Tibial nerve (tissue), 4 donors: ENCODE measurements around the gene MESP2. TPM values are rescaled to one million over a fixed set of nuclear protein-coding genes. Genes with fewer than 3 reads are reported as not detected.

Experiments used
- DNase-seq, 2 donors: peaks; one replicate each; pipeline ENCODE4 v3.0.0-alpha.2; 2019; ENCODE audit warnings: low spot score in 2 of 2
- H3K27ac ChIP-seq, 4 donors: fragments of 200-600 bp; sonication (generic) in 3 of 4; one replicate each; pipeline ENCODE4 v1.5.1; 2017 to 2019; ENCODE audit warnings: mild to moderate bottlenecking in 1 of 4
- H3K27me3 ChIP-seq, 2 donors: fragments of 200-600 bp; sonication (generic) in 1 of 2; one replicate each; pipeline versions ENCODE4 v1.5.1 to v1.6.0; 2017 to 2019
- H3K36me3 ChIP-seq, 3 donors: fragments of 200-600 bp; sonication (generic); one replicate each; pipeline ENCODE4 v1.5.1; 2018 to 2019
- H3K4me1 ChIP-seq, 4 donors: fragments of 200-600 bp; sonication (generic) in 3 of 4; one replicate each; pipeline ENCODE4 v1.5.1; 2017 to 2019
- H3K4me3 ChIP-seq, 4 donors: fragments of 200-600 bp; sonication (generic) in 3 of 4; one replicate each; pipeline ENCODE4 v1.5.1; 2017 to 2019; ENCODE audit warnings: mild to moderate bottlenecking in 1 of 4, moderate library complexity in 1 of 4
- H3K9me3 ChIP-seq, 4 donors: fragments of 200-600 bp; sonication (generic) in 3 of 4; one replicate each; pipeline ENCODE4 v1.5.1; 2017 to 2019
- EP300 ChIP-seq, 2 donors: sonication (generic); formaldehyde crosslinking; IDR thresholded peaks; one replicate each; pipeline ENCODE4 v1.6.1; 2017; ENCODE audit warnings: antibody characterized with exemption in 2 of 2, mild to moderate bottlenecking in 1 of 2
- POLR2A ChIP-seq, 2 donors: fragments of 450-650 bp; IDR thresholded peaks; one replicate each; pipeline ENCODE4 v1.6.1; 2017; ENCODE audit warnings: antibody characterized with exemption in 2 of 2, mild to moderate bottlenecking in 2 of 2, moderate library complexity in 2 of 2
- WGBS, 2 donors: methylation state at CpG; one replicate each; pipeline ENCODE4 v1.1.5; 2018; 5-methylcytosine and 5-hydroxymethylcytosine counted together
- total RNA-seq, 4 donors: library from RNA; depleted of rRNA; stranded (reverse); fragments of >200 nt; gene quantifications; one replicate each; pipeline ENCODE4 v1.1.0, GENCODE V29; 2016
- TF ChIP-seq, protein P1 (sequence below), 5 experiments: fragments of 200-600 bp in 3 of 5; fragments of 450-650 bp in 2 of 5; sonication (generic) in 3 of 5; IDR thresholded peaks; one replicate each; pipeline ENCODE4 v1.5.1; 2016 to 2019; ENCODE audit warnings: antibody characterized with exemption in 5 of 5, mild to moderate bottlenecking in 3 of 5, moderate library complexity in 2 of 5

The MESP2 gene
- total RNA-seq, 4 donors from 2014 or later, result 1.5 TPM; not detected in 3

DNA sequence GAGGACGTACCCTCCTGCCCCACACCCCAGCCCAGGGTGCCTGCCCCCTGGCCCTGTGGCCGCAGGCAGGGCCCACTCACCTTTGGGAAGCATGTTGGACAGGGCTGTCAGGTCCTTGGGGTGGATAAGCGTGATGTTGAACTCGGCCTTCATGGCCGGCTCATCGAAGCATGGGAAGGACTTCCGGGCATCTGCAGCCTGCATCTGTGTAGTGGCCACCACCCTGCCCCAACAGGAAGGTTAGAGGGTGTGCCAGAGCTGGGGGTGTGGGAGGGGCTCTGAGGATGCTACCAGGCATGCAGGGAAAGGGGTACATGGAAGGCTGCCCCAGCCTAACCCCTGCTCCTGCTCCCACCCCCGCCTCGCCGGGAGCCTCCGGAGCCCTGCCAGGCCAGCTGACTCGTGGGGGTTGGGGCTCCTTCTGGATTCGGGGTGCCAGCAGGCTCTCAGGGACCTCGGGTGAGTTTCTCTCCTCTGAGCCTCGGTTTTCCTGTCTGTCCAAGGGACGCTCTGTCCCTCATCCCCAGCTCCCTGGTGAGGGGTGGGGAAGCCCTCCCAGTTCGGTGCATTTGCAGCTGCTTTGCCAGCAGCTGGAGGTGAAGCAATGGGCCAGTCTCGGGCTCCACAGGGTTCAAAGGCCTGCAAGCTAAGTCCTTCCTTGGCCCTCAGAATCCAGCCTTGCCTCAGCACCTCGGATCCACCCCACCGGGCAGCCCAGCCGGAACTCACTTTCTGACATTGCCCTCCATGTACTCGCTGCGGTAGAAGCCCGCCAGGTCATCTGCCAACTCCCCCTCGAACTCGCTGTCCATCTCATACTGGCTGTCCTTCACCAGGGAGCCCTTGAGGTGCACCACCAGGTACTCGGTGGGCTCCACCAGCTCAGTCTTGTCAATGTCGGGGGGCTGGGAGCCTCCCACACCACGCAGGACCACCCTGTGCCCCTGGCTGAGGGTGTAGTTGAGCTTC, 29.4 kb downstream of the MESP2 start:
- 86 to 91% methylated on average over 15 to 27 of the region's 29 CpGs for WGBS, 2 donors
- no peaks in the 10 kb centered on the region for H3K27me3 ChIP-seq
- TF ChIP-seq, protein P1, sequence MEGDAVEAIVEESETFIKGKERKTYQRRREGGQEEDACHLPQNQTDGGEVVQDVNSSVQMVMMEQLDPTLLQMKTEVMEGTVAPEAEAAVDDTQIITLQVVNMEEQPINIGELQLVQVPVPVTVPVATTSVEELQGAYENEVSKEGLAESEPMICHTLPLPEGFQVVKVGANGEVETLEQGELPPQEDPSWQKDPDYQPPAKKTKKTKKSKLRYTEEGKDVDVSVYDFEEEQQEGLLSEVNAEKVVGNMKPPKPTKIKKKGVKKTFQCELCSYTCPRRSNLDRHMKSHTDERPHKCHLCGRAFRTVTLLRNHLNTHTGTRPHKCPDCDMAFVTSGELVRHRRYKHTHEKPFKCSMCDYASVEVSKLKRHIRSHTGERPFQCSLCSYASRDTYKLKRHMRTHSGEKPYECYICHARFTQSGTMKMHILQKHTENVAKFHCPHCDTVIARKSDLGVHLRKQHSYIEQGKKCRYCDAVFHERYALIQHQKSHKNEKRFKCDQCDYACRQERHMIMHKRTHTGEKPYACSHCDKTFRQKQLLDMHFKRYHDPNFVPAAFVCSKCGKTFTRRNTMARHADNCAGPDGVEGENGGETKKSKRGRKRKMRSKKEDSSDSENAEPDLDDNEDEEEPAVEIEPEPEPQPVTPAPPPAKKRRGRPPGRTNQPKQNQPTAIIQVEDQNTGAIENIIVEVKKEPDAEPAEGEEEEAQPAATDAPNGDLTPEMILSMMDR (IDR thresholded peaks at IDR 0.05), result no peak
- TF ChIP-seq EP300 (IDR thresholded peaks at IDR 0.05) (no peak), POLR2A (IDR thresholded peaks at IDR 0.05) (no peak)

DNA sequence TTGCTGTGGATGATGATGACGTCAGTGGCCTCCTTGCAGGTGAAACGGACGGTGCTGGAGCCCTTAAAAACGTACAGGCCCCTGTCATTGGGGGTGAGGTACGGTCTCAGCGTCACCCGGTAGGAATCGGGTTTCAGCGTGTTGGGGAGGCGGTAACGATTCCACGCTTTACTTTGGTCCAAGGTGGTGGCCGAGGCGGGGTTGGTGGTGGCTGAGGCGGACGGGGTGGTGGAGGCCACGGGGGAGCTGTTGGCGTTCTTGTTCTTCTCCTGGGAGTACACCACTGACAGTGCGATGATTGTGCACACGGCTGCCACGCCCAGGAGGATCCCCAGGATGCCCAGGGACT, 30.1 kb downstream of the MESP2 start:
- TF ChIP-seq EP300 (IDR thresholded peaks at IDR 0.05) (no peak), POLR2A (IDR thresholded peaks at IDR 0.05) (no peak)
- TF ChIP-seq, protein P1 (IDR thresholded peaks at IDR 0.05), result no peak
- H3K27me3 ChIP-seq, result no peaks in the 10 kb centered on the region
- peaks cover 0 to 21% (median 0%) of the 10 kb centered on the region in 4 donors for H3K4me1 ChIP-seq
- H3K27ac ChIP-seq, result peak overlapping the region in 1 of 4 donors; percentile 65
- peaks cover 0 to 36% (median 0%) of the 10 kb centered on the region in 3 donors for H3K36me3 ChIP-seq
- no peaks in the 10 kb centered on the region for H3K9me3 ChIP-seq
- H3K4me3 ChIP-seq, result peak overlapping the region in 1 of 4 donors; percentile 21
- DNase-seq, result no peak
- 74 to 80% methylated on average over 21 of the region's 21 CpGs for WGBS, 2 donors

More for the DNA sequence above, 29.4 kb downstream of the MESP2 start:
- DNase-seq, result no peak
- H3K9me3 ChIP-seq, result no peaks in the 10 kb centered on the region
- peaks cover 0 to 21% (median 0%) of the 10 kb centered on the region in 4 donors for H3K4me1 ChIP-seq
- peak overlapping the region in 1 of 4 donors; percentile 21 for H3K4me3 ChIP-seq
- H3K36me3 ChIP-seq, result peaks cover 0 to 40% (median 0%) of the 10 kb centered on the region in 3 donors
- peak overlapping the region in 1 of 4 donors; percentile 65 for H3K27ac ChIP-seq

DNA sequence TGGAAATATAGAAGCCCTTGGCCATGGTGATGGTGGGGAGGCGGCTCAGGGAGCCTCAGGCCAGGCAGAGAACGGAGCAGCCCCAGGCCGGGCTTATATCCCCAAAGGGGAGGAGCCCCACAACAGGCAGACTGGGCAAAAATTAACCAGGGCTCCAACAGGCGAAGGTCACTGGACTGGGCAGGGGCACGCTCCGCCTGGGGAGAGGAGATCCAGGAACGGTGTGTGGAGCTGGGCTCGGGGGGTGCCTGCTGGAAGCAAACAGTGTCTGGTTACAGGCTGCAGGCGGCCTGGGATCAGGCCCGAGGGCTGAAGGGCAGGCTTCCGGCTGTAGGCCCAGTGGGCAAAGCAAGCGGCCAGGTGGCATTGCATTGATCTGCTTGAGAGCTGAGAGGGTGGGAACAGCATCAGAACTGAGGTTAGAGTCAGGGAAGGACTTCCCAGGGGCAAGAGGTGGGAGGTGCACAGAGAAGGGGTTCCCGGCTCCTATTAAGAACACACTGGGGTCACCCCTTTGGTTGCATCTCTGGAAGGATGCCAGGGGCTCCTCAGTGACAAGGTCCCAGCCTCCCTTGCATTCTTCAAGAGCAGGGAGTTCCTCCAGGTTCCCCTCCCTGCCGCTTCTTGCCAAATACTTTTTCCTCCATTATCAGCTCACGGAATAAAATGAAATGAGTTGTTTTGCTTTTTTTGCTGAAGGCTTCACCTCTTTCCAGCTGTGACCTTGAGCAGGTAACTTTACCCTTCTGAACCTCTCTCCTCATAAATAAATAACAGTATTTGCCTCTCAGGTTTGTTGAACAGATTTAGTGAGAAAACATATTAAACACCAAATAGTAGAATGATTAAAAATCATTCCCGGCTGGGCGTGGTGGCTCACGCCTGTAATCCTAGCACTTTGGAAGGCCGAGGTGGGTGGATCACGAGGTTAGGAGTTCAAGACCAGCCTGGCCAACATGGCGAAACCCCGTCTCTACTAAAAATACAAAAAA, 30.7 kb downstream of the MESP2 start:
- Histone ChIP-seq H3K4me3 (peak overlapping the region in 1 of 4 donors; percentile 21), H3K4me1 (peaks cover 0 to 24% (median 0%) of the 10 kb centered on the region in 4 donors), H3K27me3 (no peaks in the 10 kb centered on the region), H3K27ac (no peak overlapping the region), H3K9me3 (no peaks in the 10 kb centered on the region), H3K36me3 (peaks cover 0 to 29% (median 0%) of the 10 kb centered on the region in 3 donors)
- TF ChIP-seq EP300 (IDR thresholded peaks at IDR 0.05), result no peak
- TF ChIP-seq, protein P1 (IDR thresholded peaks at IDR 0.05), result no peak
- TF ChIP-seq POLR2A (IDR thresholded peaks at IDR 0.05), result no peak
- 68 to 81% methylated on average over 22 of the region's 22 CpGs for WGBS, 2 donors
- no peak for DNase-seq

DNA sequence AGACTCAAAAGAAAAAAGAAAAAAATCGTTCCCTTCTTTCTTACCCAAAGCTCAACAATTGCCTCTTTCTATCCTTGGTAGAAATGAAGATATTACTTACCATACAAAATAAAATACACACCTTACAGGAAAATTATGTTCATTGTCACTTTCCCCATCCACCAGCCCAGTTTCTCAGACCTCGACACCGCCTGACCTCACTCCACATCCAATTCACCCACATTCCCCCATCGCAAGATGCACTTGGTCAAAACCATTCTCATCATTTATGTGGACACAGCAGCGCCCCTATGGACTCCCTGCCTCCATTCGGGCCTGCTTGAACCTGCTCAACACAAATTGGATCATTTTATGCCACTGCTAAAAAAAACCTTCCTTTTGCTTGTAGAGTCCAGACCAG, 31.6 kb downstream of the MESP2 start:
- TF ChIP-seq, protein P1 (IDR thresholded peaks at IDR 0.05), result no peak
- no peak for TF ChIP-seq POLR2A (IDR thresholded peaks at IDR 0.05)
- no peak for TF ChIP-seq EP300 (IDR thresholded peaks at IDR 0.05)
- Histone ChIP-seq H3K4me1 (peaks cover 0 to 32% (median 0%) of the 10 kb centered on the region in 4 donors), H3K4me3 (no peak overlapping the region), H3K27ac (no peak overlapping the region), H3K27me3 (peaks cover 0 to 2% of the 10 kb centered on the region in 2 donors), H3K9me3 (no peaks in the 10 kb centered on the region), H3K36me3 (peaks cover 0 to 22% (median 0%) of the 10 kb centered on the region in 3 donors)
- DNase-seq, result no peak
- WGBS, 2 donors, result 90 to 92% methylated on average over 6 of the region's 6 CpGs
